ENCODE results near the gene MOGAT1.
"Not testable (repeated sequence)": the region's sequence is repeated elsewhere in the genome, so short reads cannot be mapped to it uniquely, and the experiment has no call there.

Gene MOGAT1

DNA sequence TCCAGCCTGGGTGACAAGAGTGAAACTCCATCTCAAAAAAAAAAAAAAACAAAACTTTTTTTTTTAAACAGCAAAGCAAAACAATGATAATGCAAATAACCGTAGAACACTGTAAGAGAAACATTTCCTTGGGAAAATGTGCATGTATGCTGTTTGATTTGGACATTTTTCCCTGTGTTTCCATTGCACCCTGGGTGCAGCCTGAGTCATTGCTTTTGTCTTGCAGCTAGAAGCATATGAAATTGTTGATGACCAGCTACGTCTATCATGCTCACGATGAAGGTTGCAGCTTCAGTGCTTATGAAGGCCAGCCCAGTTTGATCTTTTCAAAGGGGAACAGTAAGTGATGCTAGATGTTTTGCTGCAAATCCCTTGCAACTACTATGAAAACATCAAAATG, 41.5 kb downstream of the MOGAT1 start:
- no peak for DNase-seq

DNA sequence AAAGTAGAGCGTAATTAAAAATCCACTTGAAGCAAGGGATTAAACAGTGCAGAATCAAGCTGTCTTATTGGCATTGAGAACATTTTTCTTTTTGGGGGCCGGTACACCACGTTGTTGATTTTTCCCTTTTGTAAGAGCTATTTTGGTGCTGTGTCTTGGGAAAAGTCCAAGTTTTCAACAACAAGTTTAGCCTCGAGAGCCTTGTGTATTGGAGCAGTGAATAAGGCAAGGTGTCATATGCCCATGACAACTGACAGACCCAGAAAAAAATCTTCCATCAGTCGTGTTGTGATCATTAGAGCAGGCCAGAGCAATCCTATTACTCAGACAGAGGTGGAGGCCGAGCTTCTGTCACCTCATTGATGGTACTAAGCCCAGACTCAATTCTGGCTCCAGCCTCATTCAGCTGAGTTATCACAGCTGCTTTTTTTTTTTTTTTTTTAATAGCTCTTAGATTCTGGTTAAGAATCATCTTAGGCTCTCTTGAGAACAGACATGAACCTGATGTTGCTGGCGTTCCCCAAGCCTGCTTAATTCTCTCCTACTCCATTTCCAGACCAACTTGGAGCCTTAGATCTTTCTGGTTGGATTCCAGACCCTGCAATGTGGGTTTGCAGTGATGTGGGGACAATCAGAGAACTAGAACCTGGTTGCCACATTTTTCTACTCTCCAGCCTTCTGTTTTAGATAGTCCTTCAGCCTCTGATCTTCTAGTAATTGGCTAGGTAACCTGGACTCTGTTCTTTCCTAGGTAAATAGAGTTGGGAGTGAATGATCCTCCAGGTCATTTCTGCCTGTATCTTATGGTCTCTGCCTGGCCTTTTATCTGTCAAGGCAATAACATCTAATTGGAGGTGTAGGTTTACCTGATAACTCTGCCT, 43.1 kb downstream of the MOGAT1 start:
- DNase-seq, result no peak

DNA sequence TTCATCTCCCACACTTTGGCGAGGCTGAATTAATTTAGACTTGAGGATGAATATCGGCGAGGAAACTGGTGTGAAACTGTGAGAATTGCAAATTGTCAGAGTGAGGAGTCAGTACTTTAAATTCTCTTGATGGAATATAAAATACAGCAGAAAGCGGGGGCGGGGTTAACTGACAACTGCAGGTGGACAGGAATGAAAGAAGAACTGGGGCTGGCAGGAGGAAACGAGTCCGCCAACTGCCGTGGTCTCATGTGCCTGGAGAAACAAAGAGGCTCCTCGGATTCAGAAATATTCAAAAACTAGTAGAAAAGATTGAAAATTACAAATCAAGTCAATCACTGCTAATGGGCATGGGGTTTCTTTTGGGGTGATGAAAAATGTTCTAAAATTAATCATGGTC, 44.3 kb downstream of the MOGAT1 start:
- no peak for DNase-seq

DNA sequence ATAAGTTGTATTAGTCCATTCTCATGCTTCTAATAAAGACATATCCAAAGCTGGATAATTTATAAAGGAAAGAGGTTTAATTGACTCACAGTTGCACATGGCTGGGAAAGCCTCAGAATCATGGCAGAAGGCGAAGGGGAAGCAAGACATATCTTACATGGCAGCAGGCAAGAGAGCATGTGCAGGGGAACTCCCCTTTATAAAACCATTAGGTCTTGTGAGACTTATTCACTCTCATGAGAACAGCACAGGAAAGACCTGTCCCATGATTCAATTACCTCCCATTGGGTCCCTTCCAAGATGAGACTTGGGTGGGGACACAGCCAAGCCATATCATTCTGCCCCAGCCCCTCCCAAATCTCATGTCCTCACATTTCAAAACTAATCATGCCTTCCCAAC, 48.3 kb downstream of the MOGAT1 start:
- DNase-seq, result not testable (repeated sequence)

DNA sequence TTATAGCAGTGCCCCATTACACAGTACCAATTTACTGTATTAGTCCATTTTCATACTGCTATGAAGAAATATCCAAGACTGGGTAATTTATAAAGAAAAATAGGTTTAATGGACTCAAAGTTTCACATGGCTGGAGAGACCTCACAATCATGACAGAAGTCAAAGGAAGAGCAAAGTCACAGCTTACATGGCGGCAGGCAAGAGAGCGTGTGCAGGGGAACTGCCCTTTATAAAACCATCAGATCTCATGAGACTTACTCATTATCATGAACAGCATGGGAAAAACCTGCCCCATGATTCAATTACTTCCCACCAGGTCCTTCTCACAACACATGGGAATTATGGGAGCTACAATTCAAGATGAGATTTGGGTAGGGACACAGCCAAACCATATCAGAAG, 50.1 kb downstream of the MOGAT1 start:
- not testable (repeated sequence) for DNase-seq

DNA sequence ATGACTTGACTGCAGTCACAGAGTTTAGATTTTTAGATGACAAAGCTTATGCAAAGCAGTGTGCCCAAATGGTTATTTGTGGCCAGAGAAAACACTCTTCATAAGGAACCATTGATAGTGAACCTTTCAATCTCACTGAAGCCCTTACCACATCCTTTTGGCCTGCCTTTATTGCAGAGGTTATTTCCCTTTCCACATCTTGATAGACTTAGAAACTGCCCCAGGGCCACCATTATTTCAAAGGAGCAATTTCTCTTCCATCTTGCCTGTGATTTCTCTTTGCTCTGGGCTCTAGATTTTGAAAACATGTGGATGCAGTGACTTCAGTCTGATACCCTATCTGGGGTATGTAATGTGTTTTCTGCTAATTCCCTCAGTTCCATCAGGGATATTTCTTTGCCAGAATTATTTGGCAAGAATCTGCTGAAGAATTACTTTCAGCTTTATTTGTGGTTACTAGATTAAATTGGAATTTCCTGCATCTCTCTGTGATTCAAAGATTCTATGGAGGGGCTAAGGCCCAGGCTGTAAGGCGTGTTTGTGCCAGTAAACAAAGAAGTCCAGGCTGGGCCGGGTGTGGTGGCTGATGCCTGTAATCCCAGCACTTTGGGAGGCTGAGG, 51.0 kb downstream of the MOGAT1 start:
- no peak for DNase-seq

DNA sequence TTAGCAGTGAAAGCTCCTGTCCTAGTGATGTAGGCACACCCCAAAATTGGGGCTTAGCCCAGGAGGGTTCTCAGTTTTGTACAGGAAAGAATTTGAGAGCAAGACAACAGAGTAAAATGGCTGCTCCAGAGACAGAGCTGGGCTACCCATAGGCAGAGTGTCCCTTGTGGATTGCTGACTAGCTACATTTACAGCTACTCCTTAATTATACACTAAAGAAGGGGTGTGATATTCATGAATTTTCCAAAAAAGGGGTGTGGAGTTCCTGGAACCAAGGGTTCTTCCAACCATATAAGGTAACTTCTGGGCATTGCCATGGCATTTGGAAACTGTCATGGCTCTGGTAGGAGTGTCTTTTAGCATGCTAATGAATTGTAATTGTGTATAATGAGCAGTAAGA, 52.8 kb downstream of the MOGAT1 start:
- no peak for DNase-seq

DNA sequence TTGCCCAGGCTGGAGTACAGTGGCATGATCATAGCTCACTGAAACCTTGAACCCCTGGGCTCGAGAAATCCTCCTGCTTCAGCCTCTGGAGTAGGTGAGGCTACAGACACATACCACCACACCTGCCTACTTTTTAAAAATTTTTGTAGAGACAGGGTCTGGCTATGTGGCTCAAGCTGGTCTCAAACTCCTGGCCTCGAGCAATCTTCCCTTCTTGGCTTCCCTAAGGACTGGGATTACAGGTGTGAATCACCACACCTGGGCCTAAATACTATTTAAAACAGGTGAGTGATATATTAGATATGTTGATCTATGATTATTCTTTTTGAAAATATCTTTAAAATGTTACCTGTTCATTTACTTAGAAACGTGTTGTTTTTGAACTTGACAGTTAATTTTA, 57.2 kb downstream of the MOGAT1 start:
- DNase-seq, result no peak

DNA sequence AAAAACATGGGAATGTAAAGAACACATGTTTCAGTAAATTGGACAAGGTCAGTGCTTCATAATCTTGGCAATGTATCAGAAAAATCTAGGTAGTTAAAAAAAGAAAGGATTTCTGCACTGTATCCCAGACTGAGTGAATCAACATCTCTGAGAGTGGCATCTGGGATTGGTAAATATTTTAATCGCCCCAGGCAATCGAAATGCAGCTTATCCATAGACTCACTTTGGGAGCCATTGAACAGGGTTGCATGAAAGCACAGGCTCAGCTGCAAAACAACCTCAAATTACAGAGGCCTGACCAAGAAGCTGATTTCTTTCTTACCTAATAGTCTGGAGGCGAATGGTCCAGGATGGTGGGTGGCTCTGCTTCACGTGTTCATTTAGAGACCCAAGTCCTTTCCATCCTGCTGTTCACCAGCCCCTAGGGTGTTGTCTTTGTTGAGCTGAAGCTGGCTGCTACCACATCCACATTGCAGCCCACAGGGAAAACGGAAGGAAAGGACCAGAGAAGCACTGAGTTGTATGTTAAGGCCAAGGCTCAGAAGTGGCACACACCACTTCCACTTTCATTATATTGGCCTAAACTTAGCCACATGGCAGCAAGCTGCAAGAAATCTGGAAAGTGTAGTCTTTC, 59.0 kb downstream of the MOGAT1 start:
- DNase-seq, result no peak

DNA sequence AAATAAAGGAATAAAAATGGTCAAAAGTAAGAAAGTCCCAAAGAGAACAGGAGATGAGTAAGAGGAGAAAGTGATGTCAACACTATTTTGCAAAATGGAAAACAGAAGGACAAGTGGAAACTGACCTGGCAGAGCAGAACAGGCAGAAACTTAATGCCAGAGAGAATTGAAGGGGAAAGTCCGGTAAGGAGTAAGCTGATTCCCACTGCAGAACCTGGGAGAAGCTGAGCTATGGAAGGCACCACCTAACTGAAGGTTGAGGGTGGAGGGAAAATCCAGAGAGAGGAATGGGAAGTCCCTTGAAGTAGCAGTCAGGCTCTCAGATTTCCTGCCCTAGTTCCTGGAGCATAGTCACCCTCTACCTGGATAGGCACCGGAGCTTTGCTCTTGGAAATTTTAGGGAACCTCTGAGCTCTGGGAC, 59.8 kb downstream of the MOGAT1 start:
- DNase-seq, result no peak

DNA sequence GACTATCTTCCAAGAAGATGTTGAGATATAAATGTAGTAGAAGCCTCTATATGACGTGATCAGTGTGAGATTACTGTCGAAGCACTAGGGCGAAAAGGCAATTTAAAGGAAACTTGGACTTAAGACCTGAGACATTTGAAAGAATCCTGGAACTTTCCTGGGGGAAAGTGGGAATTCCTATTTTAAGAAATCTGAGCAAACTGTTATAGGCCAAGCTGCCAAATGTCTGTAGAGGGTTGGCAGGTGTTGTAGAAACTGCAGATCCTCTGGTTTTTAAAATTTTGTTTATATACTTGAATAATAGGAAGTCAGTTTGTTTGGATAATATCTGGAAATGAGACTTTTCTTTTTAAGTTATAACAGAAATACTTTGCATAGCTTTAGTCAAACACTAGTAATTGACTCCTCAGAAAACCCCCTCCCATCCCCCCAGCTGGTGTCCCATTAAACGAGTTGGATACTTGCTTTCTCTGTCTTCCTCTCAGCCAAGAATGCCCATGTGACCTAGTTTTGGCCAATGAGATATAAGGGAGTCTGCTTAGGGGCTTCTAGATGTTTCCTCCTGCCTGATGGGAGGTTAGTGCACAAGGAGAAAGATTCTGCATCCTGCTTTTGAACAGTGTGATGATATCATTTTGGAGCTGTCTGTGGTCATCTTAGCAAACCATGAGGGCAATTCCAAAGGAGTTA, 61.2 kb downstream of the MOGAT1 start:
- no peak for DNase-seq

DNA sequence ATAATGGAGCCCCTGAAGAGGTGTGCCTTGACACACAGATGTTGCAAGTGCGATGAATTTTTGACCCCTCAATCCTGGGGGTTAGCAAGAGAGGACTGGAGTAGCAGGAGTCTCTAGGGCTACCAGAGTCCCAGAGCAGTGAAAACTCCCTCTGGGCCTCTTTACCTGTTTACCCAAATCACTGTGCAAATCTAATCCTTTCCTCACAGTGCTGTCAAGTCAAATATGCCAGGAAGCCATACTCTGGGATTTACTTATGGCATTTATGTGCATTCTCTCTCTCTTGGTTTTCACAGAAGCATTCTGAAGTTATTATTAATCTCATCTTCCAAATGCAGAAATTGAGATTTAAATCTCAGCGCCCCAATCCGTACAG, 62.0 kb downstream of the MOGAT1 start:
- DNase-seq, result no peak

DNA sequence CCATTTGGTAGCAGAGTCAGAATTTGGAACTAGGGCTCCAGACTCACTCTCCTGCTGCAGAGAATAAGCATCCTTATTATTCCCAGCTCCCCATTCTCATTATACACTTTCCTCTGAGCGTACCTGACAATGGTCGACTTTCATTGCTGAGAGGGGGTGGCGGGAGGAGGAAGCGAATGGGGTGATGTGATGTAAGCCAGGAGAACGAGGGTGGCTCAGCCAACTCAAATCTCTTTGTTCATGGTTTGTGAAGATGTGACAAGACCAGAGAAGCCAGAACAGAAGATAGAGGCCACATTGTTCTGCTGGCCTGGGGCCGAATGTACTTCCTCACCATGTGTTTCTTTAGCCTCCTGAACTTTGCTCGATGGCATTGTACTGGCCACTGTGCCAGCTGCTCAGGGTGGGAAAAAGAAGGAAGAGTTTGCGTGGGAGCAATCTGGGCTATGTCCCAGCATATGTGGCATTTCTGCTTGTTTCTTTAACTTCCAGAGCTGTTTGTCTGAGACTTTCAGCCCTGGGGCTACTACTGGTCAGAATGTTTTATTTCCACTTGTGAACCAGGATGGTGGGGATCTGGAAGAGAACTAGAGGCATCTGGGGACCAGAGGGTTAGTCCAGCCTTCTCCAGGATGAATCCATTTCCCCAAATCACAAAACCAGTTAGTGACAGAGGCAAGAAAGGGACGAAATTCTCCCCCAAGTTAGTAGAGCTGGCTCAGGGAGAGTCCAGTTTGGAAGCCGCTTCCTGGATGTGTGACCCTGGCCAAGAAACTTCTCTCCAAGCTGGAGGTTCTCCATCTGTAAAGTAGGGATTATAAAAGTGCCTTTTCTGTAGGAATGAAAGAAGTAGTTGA, 62.6 kb downstream of the MOGAT1 start:
- no peak for DNase-seq

DNA sequence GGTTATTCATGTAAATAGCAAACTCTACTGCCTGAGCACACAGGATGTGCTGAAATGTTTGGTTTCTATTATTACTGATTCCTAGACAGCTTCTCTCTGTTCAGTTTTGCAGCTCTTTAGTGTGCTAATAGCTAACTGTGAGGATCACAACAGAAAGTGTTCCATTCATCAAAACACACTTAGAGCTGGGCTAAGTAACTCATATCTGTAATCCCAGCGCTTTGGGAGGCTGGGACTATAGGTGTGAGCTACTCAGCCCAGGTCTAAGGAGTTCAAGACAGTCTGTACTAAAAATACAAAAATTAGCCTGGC, 63.2 kb downstream of the MOGAT1 start:
- DNase-seq, result peak; percentile 28

DNA sequence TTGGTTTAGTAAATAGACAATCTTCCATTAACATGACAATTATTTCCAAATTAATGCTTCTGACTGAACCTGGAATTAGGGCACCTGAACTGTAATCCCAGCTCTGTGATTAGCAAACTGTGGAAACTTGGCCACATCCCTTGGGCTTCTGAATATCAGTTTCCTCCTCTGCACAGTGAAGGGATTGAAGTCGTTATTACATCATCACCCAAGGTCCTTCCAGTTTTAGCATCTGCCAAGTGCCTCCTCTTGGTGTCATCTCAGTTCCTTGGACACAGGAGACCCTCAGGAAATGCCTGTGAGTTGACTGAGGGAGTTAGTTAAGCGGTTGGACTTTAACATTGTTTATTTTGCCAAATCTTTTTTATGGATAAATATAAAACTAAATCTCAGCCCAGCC, 64.8 kb downstream of the MOGAT1 start:
- no peak for DNase-seq

DNA sequence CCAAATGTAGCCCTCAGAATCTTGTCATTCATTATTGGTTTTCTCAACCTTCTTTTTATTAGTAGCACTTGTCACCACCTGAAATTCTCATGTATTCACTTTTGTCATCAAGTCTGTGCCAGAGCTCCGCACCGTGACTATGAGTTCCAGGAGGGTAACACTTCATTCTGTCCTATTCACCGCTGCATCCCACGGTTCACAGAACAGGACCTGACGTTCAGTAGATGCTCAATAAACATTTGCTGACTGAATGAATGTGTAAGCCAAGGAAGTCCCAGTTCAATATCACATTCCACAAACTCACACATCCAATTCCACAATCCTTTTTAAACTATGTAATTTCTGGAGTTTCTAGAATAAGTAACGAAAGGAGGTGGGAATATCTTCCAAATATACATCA, 65.5 kb downstream of the MOGAT1 start:
- DNase-seq, result no peak

DNA sequence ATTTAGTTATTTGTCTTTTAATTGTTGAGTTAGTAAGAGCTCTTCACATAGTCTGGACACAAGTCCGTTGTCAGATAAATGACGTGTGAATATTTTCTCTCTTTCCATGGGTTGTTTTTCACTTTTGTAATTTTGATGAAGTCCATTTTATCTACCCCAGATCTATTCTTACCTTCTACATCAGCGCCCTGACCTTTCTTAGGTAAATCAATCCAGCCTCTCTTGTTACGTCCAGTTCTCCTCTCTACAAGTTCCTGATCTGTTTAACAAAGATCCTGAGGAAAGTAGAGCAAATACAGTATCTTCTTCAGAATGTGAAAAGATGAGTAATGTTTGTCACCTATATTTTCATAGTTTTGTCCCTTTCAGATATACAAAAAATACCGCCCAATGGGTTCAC, 66.9 kb downstream of the MOGAT1 start:
- DNase-seq, result no peak

DNA sequence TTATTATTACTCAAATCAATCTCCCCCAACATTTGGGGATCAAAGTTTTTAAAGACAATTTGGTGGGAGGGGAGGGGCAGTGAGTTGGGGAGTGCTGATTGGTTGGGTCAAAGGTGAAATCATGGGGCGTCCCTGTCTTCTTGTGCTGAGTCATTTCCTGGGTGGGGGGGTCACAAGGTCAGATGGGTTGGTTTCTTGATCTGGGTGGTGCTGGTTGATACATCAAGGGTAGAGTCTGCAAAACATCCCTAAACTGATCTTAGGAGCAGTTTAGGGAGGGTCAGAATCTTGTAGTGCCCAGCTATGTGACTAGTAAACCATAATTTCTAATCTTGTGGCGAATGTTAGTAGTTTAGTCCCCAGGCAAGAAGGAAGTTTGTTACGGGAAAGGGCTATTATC, 67.4 kb downstream of the MOGAT1 start:
- DNase-seq, result peak; percentile 19

DNA sequence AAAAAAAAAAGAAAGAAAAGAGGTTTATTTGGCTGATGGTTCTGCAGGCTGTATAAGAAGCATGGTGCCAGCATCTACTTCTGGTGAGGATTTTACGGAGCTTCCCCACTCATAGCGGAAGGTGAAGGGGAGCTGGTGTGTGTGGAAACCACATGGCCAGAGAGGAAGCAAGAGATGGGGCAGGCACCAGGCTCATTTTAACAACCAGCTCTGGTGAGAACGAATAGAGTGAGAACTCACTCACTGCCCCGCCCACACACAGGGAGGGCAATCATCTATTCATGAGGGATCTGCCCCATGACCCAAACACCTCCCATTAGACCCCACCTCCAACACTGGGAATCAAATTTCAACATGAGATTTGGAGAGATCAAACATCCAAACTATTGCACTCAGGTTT, 68.5 kb downstream of the MOGAT1 start:
- no peak for DNase-seq

DNA sequence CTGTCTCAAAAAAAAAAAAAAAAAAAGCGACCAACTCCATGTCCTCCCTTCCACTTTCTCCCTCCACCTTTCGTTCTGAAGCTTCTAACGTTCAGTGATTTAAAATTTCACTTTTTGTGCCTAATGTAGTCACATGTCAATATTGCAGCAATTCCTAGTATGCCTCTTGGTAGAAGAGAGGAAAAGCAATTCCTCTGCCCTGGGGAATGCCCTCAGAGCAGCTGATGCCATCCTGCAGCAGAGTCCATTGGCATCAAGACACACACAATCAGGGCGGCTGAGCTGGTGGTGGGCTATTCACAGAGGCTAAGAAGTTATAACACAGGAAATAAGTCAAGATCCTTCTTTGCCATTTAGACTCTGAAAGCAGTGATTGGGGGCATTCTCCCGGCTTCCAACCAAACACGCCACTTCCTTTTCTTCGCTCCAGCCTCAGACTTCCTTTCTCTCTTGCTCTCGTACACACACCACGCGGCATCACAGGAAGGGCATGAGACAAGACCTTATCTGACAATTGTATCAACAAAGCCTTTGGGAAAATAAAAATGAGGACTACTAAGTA, 71.9 kb downstream of the MOGAT1 start:
- no peak for DNase-seq

DNA sequence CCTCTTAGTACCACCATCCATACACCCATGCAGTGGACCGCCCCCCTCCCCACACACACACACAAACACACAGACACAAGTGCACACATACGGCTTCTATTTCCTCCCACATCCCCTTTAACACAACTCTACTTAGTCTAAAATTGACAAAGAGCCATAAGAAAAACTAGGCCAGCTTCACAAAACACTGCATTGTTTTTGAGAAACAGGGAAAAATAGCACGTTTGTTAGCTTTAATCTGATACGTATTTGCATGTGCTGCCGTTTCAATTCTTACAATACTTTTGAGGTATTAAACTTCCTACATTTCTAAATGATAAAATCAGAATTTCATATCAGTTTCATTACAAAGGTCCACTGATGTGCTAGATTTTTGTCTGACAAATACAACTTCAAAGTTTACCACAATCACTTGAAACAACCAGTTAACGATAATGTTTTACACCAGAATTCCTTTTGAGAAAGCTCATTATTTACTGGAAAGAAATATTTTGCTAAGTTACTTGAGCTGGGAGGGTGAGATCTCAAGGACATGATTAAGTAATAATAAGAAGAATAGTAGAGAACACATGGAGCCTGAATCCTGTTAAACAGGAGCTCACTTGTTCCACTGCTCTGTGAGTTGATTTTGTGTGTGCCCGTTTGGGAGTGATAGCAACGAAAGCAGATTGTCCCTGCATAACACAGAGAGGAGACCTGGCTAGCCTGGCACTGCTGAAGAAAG, 74.5 kb downstream of the MOGAT1 start:
- DNase-seq, result no peak

Data from activated CD4-positive, alpha-beta T cell treated with anti-CD3 and anti-CD28 coated beads, Interleukin-10, Interleukin-2, amounts not matched to agents 100 ng/mL and 50 ng/mL, durations not matched to agents 16 hours and 8 hours (primary cell).